Fibroblast of lung (primary cell): ENCODE results near the gene PDLIM4. TPM values are rescaled to one million over a fixed set of nuclear protein-coding genes. Genes with fewer than 3 reads are reported as not detected.

Experiments
- DNase-seq, 2 donors: peaks; one replicate each; pipeline versions ENCODE4 v3.0.0 to v3.0.0-alpha.2; 2010; ENCODE audit warnings: low read depth in 2 of 2
- H2AFZ ChIP-seq: 2 replicates; pipeline ENCODE4 v1.5.1; 2012; ENCODE audit warnings: low read length, control low read depth, inconsistent platforms
- H3K27ac ChIP-seq: 2 replicates; pipeline ENCODE4 v1.5.1; 2011; ENCODE audit warnings: low read length, control low read depth; ENCODE audit not compliant: insufficient read depth
- H3K27me3 ChIP-seq: 2 replicates; pipeline ENCODE4 v1.5.1; 2011; ENCODE audit warnings: mild to moderate bottlenecking, low read length; ENCODE audit not compliant: control insufficient read depth, insufficient read depth
- H3K36me3 ChIP-seq: 2 replicates; pipeline ENCODE4 v1.5.1; 2011; ENCODE audit warnings: low read length; ENCODE audit not compliant: control insufficient read depth, insufficient read depth
- H3K4me1 ChIP-seq: 2 replicates; pipeline ENCODE4 v1.5.1; 2011; ENCODE audit warnings: low read length; ENCODE audit not compliant: control insufficient read depth, insufficient read depth; ENCODE audit errors: extremely low read depth
- H3K4me2 ChIP-seq: 2 replicates; pipeline ENCODE4 v1.5.1; 2011; ENCODE audit warnings: low read length, control low read depth; ENCODE audit not compliant: insufficient read depth; ENCODE audit errors: extremely low read depth
- H3K4me3 ChIP-seq, 4 experiments: fragments of 200-600 bp in 1 of 4; sonication (generic) in 1 of 4; replicated peaks in 1 of 4; 2 replicates each; pipeline ENCODE4 v1.5.1; 2011 to 2016; ENCODE audit warnings: low read length in 4 of 4, low read depth in 3 of 4, mild to moderate bottlenecking in 3 of 4, control low read depth in 2 of 4, inconsistent platforms in 1 of 4, mixed read lengths in 1 of 4; ENCODE audit not compliant: insufficient read depth in 1 of 4; ENCODE audit errors: control extremely low read depth in 1 of 4
- H3K79me2 ChIP-seq: 2 replicates; pipeline ENCODE4 v1.5.1; 2012; ENCODE audit warnings: mild to moderate bottlenecking, low read length, inconsistent platforms; ENCODE audit not compliant: control insufficient read depth, insufficient read depth
- H3K9ac ChIP-seq: 2 replicates; pipeline ENCODE4 v1.5.1; 2011; ENCODE audit warnings: mild to moderate bottlenecking, low read length, control low read depth; ENCODE audit not compliant: insufficient read depth
- H3K9me3 ChIP-seq: 2 replicates; pipeline ENCODE4 v1.5.1; 2012; ENCODE audit warnings: low read depth, low read length; ENCODE audit not compliant: control insufficient read depth, insufficient read depth
- H4K20me1 ChIP-seq: 2 replicates; pipeline ENCODE4 v1.5.1; 2011; ENCODE audit warnings: low read length; ENCODE audit not compliant: control insufficient read depth, insufficient read depth; ENCODE audit errors: extremely low read depth
- EZH2 ChIP-seq: IDR thresholded peaks from 2 replicates; pipeline ENCODE4 v1.5.1; 2012; ENCODE audit warnings: low read length, control low read depth, mild to moderate bottlenecking; ENCODE audit errors: missing control alignments
- polyA plus RNA-seq, 2 donors: library from polyadenylated mRNA; depleted of rRNA in 1 of 2; stranded (reverse) in 1 of 2; unstranded in 1 of 2; fragments of >200 nt; gene quantifications; 2 replicates each; pipeline ENCODE4 v1.2.1, GENCODE V29; 2011 to 2012; ENCODE audit warnings: missing spikeins in 1 of 2
- total RNA-seq: library from RNA; depleted of rRNA; stranded (reverse); fragments of >200 nt; gene quantifications from 2 replicates; pipeline ENCODE4 v1.2.1, GENCODE V29; 2014
- TF ChIP-seq, protein P1 (sequence below), 2 donors: IDR thresholded peaks in 1 of 2; conservative IDR thresholded peaks in 1 of 2; 1 replicate in 1 of 2; 2 replicates in 1 of 2; pipeline ENCODE4 v1.5.1; 2011 to 2012; ENCODE audit warnings: low read length in 2 of 2, control low read depth in 1 of 2, inconsistent platforms in 1 of 2, low read depth in 1 of 2, mild to moderate bottlenecking in 1 of 2

PDLIM4 gene
- total and polyA plus RNA-seq, 2 donors (not counting 1 experiment from before 2014, with no cell fraction given): 10.7 to 67.2 TPM

- no peak overlapping the region for H3K4me3 ChIP-seq
- H3K4me1 ChIP-seq: no peaks in the 10 kb centered on the region
- no peaks in the 10 kb centered on the region for H3K36me3 ChIP-seq
- no peak for TF ChIP-seq EZH2
- TF ChIP-seq, protein P1, sequence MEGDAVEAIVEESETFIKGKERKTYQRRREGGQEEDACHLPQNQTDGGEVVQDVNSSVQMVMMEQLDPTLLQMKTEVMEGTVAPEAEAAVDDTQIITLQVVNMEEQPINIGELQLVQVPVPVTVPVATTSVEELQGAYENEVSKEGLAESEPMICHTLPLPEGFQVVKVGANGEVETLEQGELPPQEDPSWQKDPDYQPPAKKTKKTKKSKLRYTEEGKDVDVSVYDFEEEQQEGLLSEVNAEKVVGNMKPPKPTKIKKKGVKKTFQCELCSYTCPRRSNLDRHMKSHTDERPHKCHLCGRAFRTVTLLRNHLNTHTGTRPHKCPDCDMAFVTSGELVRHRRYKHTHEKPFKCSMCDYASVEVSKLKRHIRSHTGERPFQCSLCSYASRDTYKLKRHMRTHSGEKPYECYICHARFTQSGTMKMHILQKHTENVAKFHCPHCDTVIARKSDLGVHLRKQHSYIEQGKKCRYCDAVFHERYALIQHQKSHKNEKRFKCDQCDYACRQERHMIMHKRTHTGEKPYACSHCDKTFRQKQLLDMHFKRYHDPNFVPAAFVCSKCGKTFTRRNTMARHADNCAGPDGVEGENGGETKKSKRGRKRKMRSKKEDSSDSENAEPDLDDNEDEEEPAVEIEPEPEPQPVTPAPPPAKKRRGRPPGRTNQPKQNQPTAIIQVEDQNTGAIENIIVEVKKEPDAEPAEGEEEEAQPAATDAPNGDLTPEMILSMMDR (conservative IDR thresholded peaks at IDR 0.05 in 1 of 2, IDR thresholded peaks at IDR 0.05 in 1 of 2; ENCODE audit: low read depth in 1 of 2, low read length in 2 of 2): no peak
- no peak overlapping the region for H2AFZ ChIP-seq
- H3K27ac ChIP-seq: no peak overlapping the region
- H3K9me3 ChIP-seq: no peaks in the 10 kb centered on the region
- H3K4me2 ChIP-seq: no peak overlapping the region
- no peaks in the 10 kb centered on the region for H3K27me3 ChIP-seq
- no peaks in the 10 kb centered on the region for H4K20me1 ChIP-seq
- no peak overlapping the region for H3K9ac ChIP-seq
- H3K79me2 ChIP-seq: no peaks in the 10 kb centered on the region
- no peak for DNase-seq
These were observed 22.2 kb upstream of the PDLIM4 start for GRCh38 chr5:132235340-132235739.

- peak in 1 of 2 donors; percentile 45 for DNase-seq
- Histone ChIP-seq H4K20me1 (no peaks in the 10 kb centered on the region), H3K4me2 (no peak overlapping the region), H3K4me1 (no peaks in the 10 kb centered on the region), H3K79me2 (no peaks in the 10 kb centered on the region), H3K4me3 (no peak overlapping the region), H2AFZ (no peak overlapping the region), H3K9me3 (no peaks in the 10 kb centered on the region), H3K27me3 (no peaks in the 10 kb centered on the region), H3K27ac (no peak overlapping the region), H3K9ac (no peak overlapping the region), H3K36me3 (no peaks in the 10 kb centered on the region)
- TF ChIP-seq EZH2: no peak
- TF ChIP-seq, protein P1 (conservative IDR thresholded peaks at IDR 0.05 in 1 of 2, IDR thresholded peaks at IDR 0.05 in 1 of 2; ENCODE audit: low read depth in 1 of 2, low read length in 2 of 2): no peak
These were observed 20.4 kb upstream of the PDLIM4 start for GRCh38 chr5:132237141-132237540.

- H4K20me1 ChIP-seq: no peaks in the 10 kb centered on the region
- no peak overlapping the region for H3K27ac ChIP-seq
- no peaks in the 10 kb centered on the region for H3K79me2 ChIP-seq
- no peak for TF ChIP-seq EZH2
- TF ChIP-seq, protein P1 (conservative IDR thresholded peaks at IDR 0.05 in 1 of 2, IDR thresholded peaks at IDR 0.05 in 1 of 2; ENCODE audit: low read depth in 1 of 2, low read length in 2 of 2): no peak
- no peak overlapping the region for H3K4me3 ChIP-seq
- no peak for DNase-seq
- H3K9ac ChIP-seq: no peak overlapping the region
- no peak overlapping the region for H2AFZ ChIP-seq
- H3K4me2 ChIP-seq: no peak overlapping the region
- H3K27me3 ChIP-seq: no peaks in the 10 kb centered on the region
- H3K9me3 ChIP-seq: no peaks in the 10 kb centered on the region
- H3K4me1 ChIP-seq: no peaks in the 10 kb centered on the region
- H3K36me3 ChIP-seq: no peaks in the 10 kb centered on the region
These were observed 19.8 kb upstream of the PDLIM4 start for GRCh38 chr5:132237670-132238069.
